HEK293T (cell line): Measurements from ENCODE around the gene WWTR1.

Source experiments
- CTCF ChIA-PET: fragments of 350-600 bp; formaldehyde crosslinking; extraction: SDS; loops from one replicate; lab custom pipeline; 2021; ENCODE audit warnings: antibody characterized with exemption, inconsistent platforms; lab: Yijun Ruan, JAX
- POLR2A ChIA-PET: fragments of 350-600 bp; formaldehyde crosslinking; extraction: SDS; loops from one replicate; lab custom pipeline; 2020; ENCODE audit warnings: antibody characterized with exemption, inconsistent platforms; lab: Yijun Ruan, JAX
- DNase-seq: peaks from one replicate; pipeline ENCODE4 v3.0.0; 2012; ENCODE audit warnings: mixed read lengths; ENCODE audit errors: extremely low spot score
- ARNT ChIP-seq: fragments of 450-650 bp; IDR thresholded peaks from 2 replicates; pipeline ENCODE4 v1.6.1; 2017; ENCODE audit warnings: mild to moderate bottlenecking
- BHLHE40 ChIP-seq: fragments of 450-650 bp; IDR thresholded peaks from 2 replicates; pipeline ENCODE4 v1.6.1; 2016; ENCODE audit warnings: mild to moderate bottlenecking, moderate library complexity, borderline replicate concordance
- CTBP1 ChIP-seq: fragments of 450-650 bp; IDR thresholded peaks from 2 replicates; pipeline ENCODE4 v1.6.1; 2016; ENCODE audit warnings: borderline replicate concordance
- ELF4 ChIP-seq: fragments of 450-650 bp; IDR thresholded peaks from 2 replicates; pipeline ENCODE4 v1.6.1; 2017; ENCODE audit warnings: antibody characterized with exemption
- FOXA1 ChIP-seq: fragments of 450-650 bp; IDR thresholded peaks from 2 replicates; pipeline ENCODE4 v1.6.1; 2016; ENCODE audit warnings: mild to moderate bottlenecking
- FOXK2 ChIP-seq: fragments of 450-650 bp; IDR thresholded peaks from 2 replicates; pipeline ENCODE4 v1.6.1; 2016; ENCODE audit warnings: mild to moderate bottlenecking
- FOXM1 ChIP-seq: fragments of 450-650 bp; IDR thresholded peaks from 2 replicates; pipeline ENCODE4 v1.6.1; 2017; ENCODE audit warnings: mild to moderate bottlenecking, borderline replicate concordance
- HDGF ChIP-seq: fragments of 450-650 bp; IDR thresholded peaks from 2 replicates; pipeline ENCODE4 v1.6.1; 2017; ENCODE audit warnings: antibody characterized with exemption, borderline replicate concordance
- L3MBTL2 ChIP-seq: fragments of 450-650 bp; conservative IDR thresholded peaks from 2 replicates; pipeline ENCODE4 v1.6.1; 2016; ENCODE audit warnings: mild to moderate bottlenecking
- LEF1 ChIP-seq: fragments of 450-650 bp; IDR thresholded peaks from 2 replicates; pipeline ENCODE4 v1.6.1; 2017; ENCODE audit warnings: mild to moderate bottlenecking, borderline replicate concordance
- NFRKB ChIP-seq: fragments of 450-650 bp; IDR thresholded peaks from 2 replicates; pipeline ENCODE4 v1.6.1; 2016; ENCODE audit warnings: mild to moderate bottlenecking, moderate library complexity
- PKNOX1 ChIP-seq: fragments of 450-650 bp; IDR thresholded peaks from 2 replicates; pipeline ENCODE4 v1.6.1; 2016
- SP1 ChIP-seq: fragments of 450-650 bp; IDR thresholded peaks from 2 replicates; pipeline ENCODE4 v1.6.1; 2017
- SUZ12 ChIP-seq: fragments of 450-650 bp; IDR thresholded peaks from 2 replicates; pipeline ENCODE4 v1.6.1; 2016; ENCODE audit warnings: mild to moderate bottlenecking
- TARDBP ChIP-seq: fragments of 450-650 bp; IDR thresholded peaks from 2 replicates; pipeline ENCODE4 v1.6.1; 2016
- ZNF384 ChIP-seq: fragments of 450-650 bp; IDR thresholded peaks from 2 replicates; pipeline ENCODE4 v1.6.1; 2016

The WWTR1 gene

DNA sequence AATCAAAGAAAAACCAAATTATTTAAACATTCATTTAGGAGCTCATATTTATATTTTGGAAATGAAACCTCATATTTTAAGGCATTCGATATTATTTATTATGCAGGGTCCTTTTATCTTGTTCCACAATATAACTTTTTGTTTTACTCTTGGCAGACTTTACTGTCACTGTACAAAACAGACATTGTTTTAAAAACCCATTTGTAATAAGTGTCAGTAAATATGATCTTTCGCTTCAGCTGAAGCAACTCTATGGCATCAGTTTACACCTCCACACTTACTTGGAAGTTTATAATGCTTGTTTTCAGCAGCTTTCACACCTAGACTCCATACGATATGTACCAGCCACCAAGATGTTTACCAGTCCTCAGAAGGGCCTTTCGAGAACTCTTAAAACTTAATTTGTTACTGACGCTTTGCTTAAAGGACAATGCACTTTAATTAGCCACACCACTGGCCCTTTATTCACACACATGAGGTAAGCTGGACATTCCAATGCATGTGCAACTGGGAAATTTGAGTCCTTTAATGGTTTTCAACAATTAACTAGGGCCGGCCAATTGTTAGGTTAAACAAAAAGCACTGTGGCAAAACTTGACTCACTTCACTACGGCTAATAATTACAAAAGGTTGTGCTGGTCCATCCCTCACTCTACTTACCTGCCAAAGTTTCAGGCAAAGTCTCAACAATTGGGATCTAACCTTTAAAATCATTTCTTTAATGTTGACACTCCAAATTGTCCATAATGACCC is 16.7 kb downstream of the WWTR1 start:
- TF ChIP-seq TARDBP = no peak
- no peak for TF ChIP-seq PKNOX1
- TF ChIP-seq FOXM1 = no peak
- no peak for TF ChIP-seq FOXK2
- TF ChIP-seq FOXA1 = no peak
- TF ChIP-seq LEF1 = no peak
- no peak for TF ChIP-seq SP1
- no peak for TF ChIP-seq ZNF384
- TF ChIP-seq BHLHE40 = no peak
- no peak for TF ChIP-seq CTBP1
- TF ChIP-seq SUZ12 = no peak
- TF ChIP-seq NFRKB = no peak
- no peak for TF ChIP-seq ARNT
- ChIA-PET POLR2A (interaction anchor here (1.0 kb wide), 1 partner anchor 17 kb away, joined by 8 read pairs; the partner anchor contains the start of gene WWTR1), CTCF (no interaction called here)
- DNase-seq = no peak

DNA sequence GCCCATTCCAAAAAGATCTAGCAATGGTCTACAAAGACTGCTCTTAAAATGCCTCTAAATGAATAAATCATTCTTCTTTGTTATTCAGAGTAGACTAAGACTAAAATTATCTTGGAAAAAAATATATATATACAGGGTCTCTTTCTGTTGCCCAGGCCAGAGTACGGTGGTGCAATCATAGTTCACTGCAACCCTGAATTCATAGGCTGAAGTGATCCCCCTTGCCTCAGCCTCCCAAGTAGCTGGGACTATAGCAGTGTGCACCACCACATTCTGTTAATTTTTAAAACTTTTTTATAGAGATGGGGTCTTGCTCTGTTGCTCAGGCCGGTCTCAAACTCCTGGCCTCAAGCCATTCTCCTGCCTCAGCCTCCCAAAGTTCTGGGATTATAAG is 18.7 kb downstream of the WWTR1 start:
- ChIA-PET CTCF (interaction anchor here (1.4 kb wide), 1 partner anchor 71 kb away, joined by 3 read pairs; no protein-coding TSS in a partner anchor), POLR2A (interaction anchor here (1.3 to 1.5 kb wide), 2 partner anchors 19 kb away, joined by 3 to 7 read pairs; partner anchors contain the start of gene WWTR1)
- TF ChIP-seq CTBP1 (no peak), FOXA1 (no peak), ZNF384 (no peak), TARDBP (no peak), HDGF (no peak), FOXK2 (no peak), PKNOX1 (no peak), NFRKB (no peak), ELF4 (no peak), ARNT (no peak), SUZ12 (no peak), L3MBTL2 (no peak), FOXM1 (no peak), SP1 (no peak), LEF1 (no peak), BHLHE40 (no peak)

GRCh38 chr3:149638228-149639092 is 19.4 kb downstream of the WWTR1 start:
- CTCF ChIA-PET = interaction anchor here (1.4 kb wide), 1 partner anchor 70 kb away, joined by 3 read pairs; no protein-coding TSS in a partner anchor
- POLR2A ChIA-PET = interaction anchor here (1.3 kb wide), 1 partner anchor 20 kb away, joined by 7 read pairs; the partner anchor contains the start of gene WWTR1
- no peak for DNase-seq
- TF ChIP-seq BHLHE40 = no peak
- peak; percentile 88 for TF ChIP-seq ARNT
- no peak for TF ChIP-seq ELF4
- no peak for TF ChIP-seq FOXA1
- peak; percentile 41; the same call in 1 of the 2 replicates for TF ChIP-seq ZNF384

More for the DNA sequence above, 18.7 kb downstream of the WWTR1 start:
- no peak for DNase-seq

DNA sequence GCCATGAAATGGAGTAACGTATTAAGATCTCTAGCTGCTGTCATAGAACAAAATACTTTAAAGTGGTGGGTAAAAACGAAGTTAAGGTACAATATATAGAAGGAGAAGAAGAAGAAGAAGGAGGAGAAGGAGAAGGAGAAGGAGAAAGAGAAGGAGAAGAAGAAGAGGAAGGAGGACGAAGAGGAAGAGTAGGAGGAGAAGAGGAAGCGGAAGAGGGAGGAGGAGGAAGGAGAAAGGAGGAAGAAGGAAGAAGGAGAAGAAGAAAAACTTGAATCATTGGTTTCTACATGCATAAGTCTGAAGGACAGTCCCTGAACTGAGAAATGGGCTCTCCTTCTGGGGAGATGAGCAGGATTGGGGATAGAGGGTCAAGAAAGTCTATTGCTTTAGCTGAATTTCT is 22.4 kb downstream of the WWTR1 start:
- ChIA-PET POLR2A (no interaction called here), CTCF (no interaction called here)
- no peak for DNase-seq
- TF ChIP-seq SUZ12 = no peak
- no peak for TF ChIP-seq BHLHE40
- TF ChIP-seq ZNF384 = no peak
- no peak for TF ChIP-seq FOXM1
- TF ChIP-seq LEF1 = no peak
- no peak for TF ChIP-seq ELF4
- no peak for TF ChIP-seq FOXK2
- TF ChIP-seq PKNOX1 = no peak
- TF ChIP-seq SP1 = no peak
- no peak for TF ChIP-seq L3MBTL2
- no peak for TF ChIP-seq HDGF
- TF ChIP-seq ARNT = no peak
- no peak for TF ChIP-seq TARDBP

DNA sequence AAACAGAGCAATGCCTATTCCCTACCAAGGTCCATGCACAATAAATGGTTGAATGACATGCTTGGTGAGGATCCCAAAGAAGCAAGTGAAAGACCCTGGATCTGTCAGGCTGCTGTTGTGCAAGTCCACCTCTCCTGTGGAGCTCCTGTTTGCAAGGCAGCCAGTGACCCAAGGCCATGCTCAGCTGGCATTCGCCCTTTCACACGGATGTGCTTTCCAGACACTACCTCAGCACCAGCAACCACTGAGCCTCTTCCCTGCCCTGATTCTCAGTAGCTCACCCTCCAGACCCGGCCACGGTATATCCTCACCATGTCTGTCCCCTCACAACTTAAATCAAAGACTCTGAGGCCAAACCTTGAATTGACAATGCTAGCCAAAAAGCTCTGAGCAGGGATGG is 23.3 kb downstream of the WWTR1 start:
- no peak for DNase-seq
- no peak for TF ChIP-seq L3MBTL2
- TF ChIP-seq SP1 = no peak
- no peak for TF ChIP-seq LEF1
- TF ChIP-seq FOXM1 = no peak
- TF ChIP-seq ELF4 = no peak
- TF ChIP-seq ARNT = no peak
- no peak for TF ChIP-seq FOXA1
- TF ChIP-seq FOXK2 = no peak
- ChIA-PET POLR2A (no interaction called here), CTCF (interaction anchor here (0.7 kb wide), 1 partner anchor 25 kb away, joined by 3 read pairs; no protein-coding TSS in a partner anchor)
